IMR-90 (cell line): Measurements from ENCODE around the gene RAB4B. TPM values are rescaled to one million over a fixed set of nuclear protein-coding genes. Genes with fewer than 3 reads are reported as not detected.

Experiments
- ATAC-seq: fragments of 200-7000 bp; cut with Tn5 transposase; 2 replicates; pipeline ENCODE4 v1.9.1; 2020; ENCODE audit warnings: low read depth, mild to moderate bottlenecking, moderate library complexity
- BruUV-seq: library from RNA; stranded (reverse); fragments of 400-500 nt; replicated peaks from 2 replicates; lab custom pipeline; 2021; lab: Mats Ljungman, UMichigan
- CTCF ChIA-PET: fragments of 300-600 bp; formaldehyde crosslinking; extraction: SDS; loops from one replicate; lab custom pipeline; 2021; ENCODE audit warnings: antibody characterized with exemption; lab: Yijun Ruan, JAX
- POLR2A ChIA-PET: fragments of 300-600 bp; sonication (Branson Sonifier 250); formaldehyde crosslinking; loops from one replicate; lab custom pipeline; 2022; ENCODE audit warnings: antibody characterized with exemption; ENCODE audit not compliant: unreplicated experiment; lab: Charles Lee
- DNase-seq: peaks from one replicate; pipeline ENCODE4 v3.0.0; 2013
- H2AFZ ChIP-seq: replicated peaks from 2 replicates; pipeline ENCODE3; 2013; ENCODE audit warnings: low read length, mild to moderate bottlenecking; ENCODE audit not compliant: poor library complexity
- H2AK5ac ChIP-seq: 2 replicates; pipeline ENCODE4 v1.6.1; 2013; ENCODE audit warnings: low read depth, low read length, inconsistent platforms
- H2AK9ac ChIP-seq: replicated peaks from 2 replicates; pipeline ENCODE3; 2013; ENCODE audit warnings: mild to moderate bottlenecking, low read depth, low read length, moderate library complexity; ENCODE audit not compliant: poor library complexity
- H2BK120ac ChIP-seq: 2 replicates; pipeline ENCODE4 v1.6.1; 2013; ENCODE audit warnings: low read depth, low read length, inconsistent platforms
- H2BK15ac ChIP-seq: 3 replicates; pipeline ENCODE4 v1.6.1; 2013; ENCODE audit warnings: low read depth, low read length, inconsistent platforms
- H2BK20ac ChIP-seq: 2 replicates; pipeline ENCODE4 v1.6.1; 2013; ENCODE audit warnings: low read depth, mild to moderate bottlenecking, inconsistent platforms, low read length, moderate library complexity
- H2BK5ac ChIP-seq: 2 replicates; pipeline ENCODE4 v1.6.1; 2013; ENCODE audit warnings: mild to moderate bottlenecking, low read depth, low read length, inconsistent platforms; ENCODE audit not compliant: poor library complexity, severe bottlenecking
- H3K14ac ChIP-seq: replicated peaks from 2 replicates; pipeline ENCODE4 v1.6.1; 2013; ENCODE audit warnings: low read depth, low read length, inconsistent platforms
- H3K18ac ChIP-seq: 2 replicates; pipeline ENCODE4 v1.6.1; 2013; ENCODE audit warnings: low read depth, low read length, control low read depth
- H3K23ac ChIP-seq: 2 replicates; pipeline ENCODE4 v1.6.1; 2013; ENCODE audit warnings: low read depth, low read length, inconsistent platforms
- H3K27ac ChIP-seq: 2 replicates; pipeline ENCODE4 v1.5.1; 2013; ENCODE audit warnings: mild to moderate bottlenecking, control low read depth, low read length; ENCODE audit not compliant: insufficient read depth
- H3K27me3 ChIP-seq: 2 replicates; pipeline ENCODE4 v1.6.1; 2013; ENCODE audit warnings: low read length; ENCODE audit not compliant: control insufficient read depth, insufficient read depth
- H3K36me3 ChIP-seq: 2 replicates; pipeline ENCODE4 v1.6.1; 2013; ENCODE audit warnings: low read length, mixed read lengths; ENCODE audit not compliant: control insufficient read depth, insufficient read depth
- H3K4ac ChIP-seq: 2 replicates; pipeline ENCODE4 v1.6.1; 2013; ENCODE audit warnings: low read depth, low read length, inconsistent platforms
- H3K4me1 ChIP-seq: 2 replicates; pipeline ENCODE4 v1.6.1; 2013; ENCODE audit warnings: low read length, mixed read lengths; ENCODE audit not compliant: control insufficient read depth, insufficient read depth
- H3K4me2 ChIP-seq: 2 replicates; pipeline ENCODE4 v1.6.1; 2013; ENCODE audit warnings: low read depth, mild to moderate bottlenecking, control low read depth, low read length, moderate library complexity
- H3K4me3 ChIP-seq: 2 replicates; pipeline ENCODE4 v1.5.1; 2013; ENCODE audit warnings: low read depth, mild to moderate bottlenecking, control low read depth, low read length, moderate library complexity; ENCODE audit not compliant: insufficient read depth
- H3K56ac ChIP-seq: 2 replicates; pipeline ENCODE4 v1.6.1; 2013; ENCODE audit warnings: low read length, inconsistent platforms; ENCODE audit not compliant: insufficient read depth; ENCODE audit errors: extremely low read depth
- H3K79me1 ChIP-seq, 2 experiments: 2 replicates each; pipeline ENCODE4 v1.6.1; 2013; ENCODE audit warnings: low read length in 2 of 2, inconsistent platforms in 1 of 2, low read depth in 1 of 2
- H3K9ac ChIP-seq: 2 replicates; pipeline ENCODE4 v1.6.1; 2013; ENCODE audit warnings: low read depth, low read length, control low read depth
- H3K9me1 ChIP-seq: 2 replicates; pipeline ENCODE4 v1.6.1; 2013; ENCODE audit warnings: low read length, inconsistent platforms; ENCODE audit not compliant: insufficient read depth
- H3K9me3 ChIP-seq: 2 replicates; pipeline ENCODE4 v1.6.1; 2013; ENCODE audit warnings: low read length; ENCODE audit not compliant: control insufficient read depth, insufficient read depth
- H4K20me1 ChIP-seq: 2 replicates; pipeline ENCODE4 v1.6.1; 2013; ENCODE audit warnings: low read length, inconsistent platforms; ENCODE audit not compliant: insufficient read depth
- H4K5ac ChIP-seq: 2 replicates; pipeline ENCODE4 v1.6.1; 2013; ENCODE audit warnings: mild to moderate bottlenecking, low read depth, low read length, control low read depth
- H4K8ac ChIP-seq, 2 experiments: 2 replicates each; pipeline ENCODE4 v1.6.1; 2013; ENCODE audit warnings: low read depth in 2 of 2, low read length in 2 of 2, control low read depth in 1 of 2, inconsistent platforms in 1 of 2
- H4K91ac ChIP-seq: 2 replicates; pipeline ENCODE4 v1.6.1; 2013; ENCODE audit warnings: low read depth, low read length, inconsistent platforms; ENCODE audit not compliant: insufficient read depth
- CEBPB ChIP-seq: IDR thresholded peaks from 2 replicates; pipeline ENCODE4 v1.6.1; 2012; ENCODE audit warnings: low read depth, low read length, improper control_type of control experiment
- CHD1 ChIP-seq: IDR thresholded peaks from 2 replicates; pipeline ENCODE4 v1.6.1; 2012; ENCODE audit warnings: low read depth, low read length, improper control_type of control experiment
- MAZ ChIP-seq: IDR thresholded peaks from 2 replicates; pipeline ENCODE4 v1.6.1; 2012; ENCODE audit warnings: low read depth, mild to moderate bottlenecking, low read length, improper control_type of control experiment, moderate library complexity, borderline replicate concordance
- NFE2L2 ChIP-seq: fragments of 150-350 bp; IDR thresholded peaks from 2 replicates; pipeline ENCODE4 v1.6.1; 2016; ENCODE audit warnings: low read depth, mild to moderate bottlenecking, low read length
- POLR2A ChIP-seq: IDR thresholded peaks from 2 replicates; pipeline ENCODE4 v1.6.1; 2012; ENCODE audit warnings: mild to moderate bottlenecking, low read depth, low read length
- RFX5 ChIP-seq: IDR thresholded peaks from 2 replicates; pipeline ENCODE4 v1.8.0; 2012; ENCODE audit warnings: low read depth, mild to moderate bottlenecking, low read length, moderate library complexity
- SMC3 ChIP-seq: fragments of 150-350 bp; IDR thresholded peaks from 2 replicates; pipeline ENCODE4 v1.6.1; 2016; ENCODE audit warnings: low read depth, mild to moderate bottlenecking, antibody characterized with exemption, low read length, moderate library complexity
- WGBS, 2 experiments: methylation state at CpG; one replicate each; pipeline versions ENCODE4 v1.1.5 to v1.1.7; 2013; ENCODE audit warnings: missing lambda C conversion rate in 2 of 2; ENCODE audit not compliant: insufficient read length in 1 of 2; ENCODE audit errors: extremely low coverage in 2 of 2; 5-methylcytosine and 5-hydroxymethylcytosine counted together
- dilution Hi-C: fragments of 300-500 bp; cut with HindIII; formaldehyde crosslinking; loops from one replicate; pipeline ENCODE4 v1.14.3; 2018; ENCODE audit warnings: low sequenced_read_pairs; ENCODE audit not compliant: unreplicated experiment
- in situ Hi-C: fragments of 300-500 bp; cut with MboI; formaldehyde crosslinking; loops from 3 replicates; pipeline ENCODE4 v1.14.3; 2019; ENCODE audit warnings: low sequenced_read_pairs, inconsistent platforms, mixed read lengths
- intact Hi-C: fragments of 100-400 bp; cut with micrococcal nuclease; formaldehyde crosslinking; loops from 2 replicates; pipeline ENCODE4 v1.10.0; 2022
- polyA plus RNA-seq, 3 experiments: library from polyadenylated mRNA; depleted of rRNA; stranded (reverse); fragments of >200 nt; gene quantifications; 2 replicates each; pipeline ENCODE4 v1.2.3, GENCODE V29; 2012; ENCODE audit warnings: low replicate concordance in 1 of 3
- total RNA-seq: library from RNA; depleted of rRNA; stranded (reverse); fragments of >200 nt; gene quantifications from 2 replicates; pipeline ENCODE4 v1.2.3, GENCODE V29; 2012
- TF ChIP-seq, protein P1 (sequence below): fragments of 150-350 bp; IDR thresholded peaks from 2 replicates; pipeline ENCODE4 v1.6.1; 2016; ENCODE audit warnings: low read depth, mild to moderate bottlenecking, low read length, moderate library complexity, borderline replicate concordance
- TF ChIP-seq, protein P2 (sequence below): conservative IDR thresholded peaks from 2 replicates; pipeline ENCODE4 v1.5.1; 2012; ENCODE audit warnings: mild to moderate bottlenecking, low read depth, low read length, improper control_type of control experiment

RAB4B gene
- total and polyA plus RNA-seq, 2 of the 4 experiments (the other 2 are of a cell fraction), result 7.9 to 21.4 TPM

DNA sequence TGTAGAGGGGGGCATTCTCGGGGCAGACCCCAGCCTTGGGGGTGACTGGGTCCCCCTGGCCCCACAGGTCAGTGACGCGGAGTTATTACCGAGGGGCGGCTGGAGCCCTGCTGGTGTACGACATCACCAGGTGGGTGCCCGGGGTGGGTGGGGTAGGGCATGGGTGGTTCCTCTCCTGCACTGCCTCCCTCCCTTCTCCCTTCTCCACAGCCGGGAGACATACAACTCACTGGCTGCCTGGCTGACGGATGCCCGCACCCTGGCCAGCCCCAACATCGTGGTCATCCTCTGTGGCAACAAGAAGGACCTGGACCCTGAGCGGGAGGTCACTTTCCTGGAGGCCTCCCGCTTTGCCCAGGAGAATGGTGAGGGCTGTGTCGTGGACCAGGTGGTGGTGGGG lies 5.7 kb downstream of the RAB4B start:
- ChIA-PET POLR2A (no interaction called here), CTCF (no interaction called here)
- H3K27me3 ChIP-seq, result no peaks in the 10 kb centered on the region
- no peak overlapping the region for H3K9ac ChIP-seq
- peak overlapping the region; percentile 21 for H2AK9ac ChIP-seq
- no peak overlapping the region for H3K23ac ChIP-seq
- H3K4me3 ChIP-seq, result no peak overlapping the region
- no peak overlapping the region for H3K27ac ChIP-seq
- no peak overlapping the region for H2AK5ac ChIP-seq
- no peak overlapping the region for H3K4me2 ChIP-seq
- in situ Hi-C loops, result no loop called here
- intact Hi-C loops, result no loop called here
- no peak overlapping the region for H2BK20ac ChIP-seq
- DNase-seq (no peak), ATAC-seq (no peak)
- no peaks in the 10 kb centered on the region for H3K9me3 ChIP-seq
- H2AFZ ChIP-seq, result no peak overlapping the region
- no peak overlapping the region for H3K18ac ChIP-seq
- WGBS, 2 experiments, result 86% methylated on average over 2 of the region's 14 CpGs; no CpG with 5 or more reads in 1 of the 2 experiments
- H3K9me1 ChIP-seq, result peaks cover 7% of the 10 kb centered on the region
- peaks cover 8 to 17% of the 10 kb centered on the region in 2 experiments; a peak in 3 of 4 replicates for H3K79me1 ChIP-seq
- TF ChIP-seq NFE2L2, result no peak
- TF ChIP-seq, protein P1, sequence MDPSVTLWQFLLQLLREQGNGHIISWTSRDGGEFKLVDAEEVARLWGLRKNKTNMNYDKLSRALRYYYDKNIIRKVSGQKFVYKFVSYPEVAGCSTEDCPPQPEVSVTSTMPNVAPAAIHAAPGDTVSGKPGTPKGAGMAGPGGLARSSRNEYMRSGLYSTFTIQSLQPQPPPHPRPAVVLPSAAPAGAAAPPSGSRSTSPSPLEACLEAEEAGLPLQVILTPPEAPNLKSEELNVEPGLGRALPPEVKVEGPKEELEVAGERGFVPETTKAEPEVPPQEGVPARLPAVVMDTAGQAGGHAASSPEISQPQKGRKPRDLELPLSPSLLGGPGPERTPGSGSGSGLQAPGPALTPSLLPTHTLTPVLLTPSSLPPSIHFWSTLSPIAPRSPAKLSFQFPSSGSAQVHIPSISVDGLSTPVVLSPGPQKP, result no peak
- TF ChIP-seq SMC3, result no peak
- no peak for TF ChIP-seq CEBPB
- no peak for TF ChIP-seq RFX5
- no peak for TF ChIP-seq MAZ
- no peak for TF ChIP-seq POLR2A
- TF ChIP-seq CHD1, result no peak
- TF ChIP-seq, protein P2, sequence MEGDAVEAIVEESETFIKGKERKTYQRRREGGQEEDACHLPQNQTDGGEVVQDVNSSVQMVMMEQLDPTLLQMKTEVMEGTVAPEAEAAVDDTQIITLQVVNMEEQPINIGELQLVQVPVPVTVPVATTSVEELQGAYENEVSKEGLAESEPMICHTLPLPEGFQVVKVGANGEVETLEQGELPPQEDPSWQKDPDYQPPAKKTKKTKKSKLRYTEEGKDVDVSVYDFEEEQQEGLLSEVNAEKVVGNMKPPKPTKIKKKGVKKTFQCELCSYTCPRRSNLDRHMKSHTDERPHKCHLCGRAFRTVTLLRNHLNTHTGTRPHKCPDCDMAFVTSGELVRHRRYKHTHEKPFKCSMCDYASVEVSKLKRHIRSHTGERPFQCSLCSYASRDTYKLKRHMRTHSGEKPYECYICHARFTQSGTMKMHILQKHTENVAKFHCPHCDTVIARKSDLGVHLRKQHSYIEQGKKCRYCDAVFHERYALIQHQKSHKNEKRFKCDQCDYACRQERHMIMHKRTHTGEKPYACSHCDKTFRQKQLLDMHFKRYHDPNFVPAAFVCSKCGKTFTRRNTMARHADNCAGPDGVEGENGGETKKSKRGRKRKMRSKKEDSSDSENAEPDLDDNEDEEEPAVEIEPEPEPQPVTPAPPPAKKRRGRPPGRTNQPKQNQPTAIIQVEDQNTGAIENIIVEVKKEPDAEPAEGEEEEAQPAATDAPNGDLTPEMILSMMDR, result no peak
- no peak overlapping the region for H2BK15ac ChIP-seq
- H4K91ac ChIP-seq, result no peak overlapping the region
- peaks cover 7% of the 10 kb centered on the region for H3K36me3 ChIP-seq
- no peak overlapping the region for H4K5ac ChIP-seq
- no peak overlapping the region for H3K56ac ChIP-seq
- H2BK5ac ChIP-seq, result no peak overlapping the region
- no peak overlapping the region for H2BK120ac ChIP-seq
- H4K20me1 ChIP-seq, result peaks cover 5% of the 10 kb centered on the region; the same call in 1 of the 2 replicates
- no TSS peak for BruUV-seq
- H3K4me1 ChIP-seq, result peaks cover 3% of the 10 kb centered on the region; the same call in 1 of the 2 replicates
- dilution Hi-C loops, result no loop called here
- no peak overlapping the region for H3K14ac ChIP-seq
- H3K4ac ChIP-seq, result no peak overlapping the region
- no peak overlapping the region for H4K8ac ChIP-seq
